Liver (tissue), 9 donors: ENCODE results near the gene AKR1C3. TPM values are rescaled to one million over a fixed set of nuclear protein-coding genes. Genes with fewer than 3 reads are reported as not detected.
"Not testable (repeated sequence)": the region's sequence is repeated elsewhere in the genome, so short reads cannot be mapped to it uniquely, and the experiment has no call there.

Experiments used
- DNase-seq: peaks from one replicate; pipeline ENCODE4 v3.0.0-alpha.2; 2017; ENCODE audit warnings: low spot score
- H3K27ac ChIP-seq, 2 donors: one replicate each; pipeline ENCODE4 v1.7.0; 2013; ENCODE audit warnings: inconsistent platforms in 2 of 2, low read length in 2 of 2, control low read depth in 1 of 2, low read depth in 1 of 2, mild to moderate bottlenecking in 1 of 2
- H3K27me3 ChIP-seq, 4 donors: one replicate each; pipeline versions ENCODE4 v1.6.1 to v1.7.0; 2013; ENCODE audit warnings: low read length in 3 of 4, inconsistent platforms in 1 of 4, mild to moderate bottlenecking in 1 of 4, moderate library complexity in 1 of 4; ENCODE audit not compliant: control insufficient read depth in 4 of 4, insufficient read depth in 4 of 4
- H3K36me3 ChIP-seq, 4 donors: one replicate each; pipeline versions ENCODE4 v1.6.1 to v1.7.0; 2013; ENCODE audit warnings: low read length in 3 of 4, mild to moderate bottlenecking in 3 of 4, low read depth in 1 of 4, moderate library complexity in 1 of 4; ENCODE audit not compliant: control insufficient read depth in 4 of 4, insufficient read depth in 3 of 4
- H3K4me1 ChIP-seq, 4 donors: one replicate each; pipeline versions ENCODE4 v1.6.1 to v1.7.0; 2013; ENCODE audit warnings: low read length in 3 of 4, mild to moderate bottlenecking in 3 of 4, moderate library complexity in 1 of 4; ENCODE audit not compliant: control insufficient read depth in 4 of 4, insufficient read depth in 4 of 4
- H3K4me3 ChIP-seq, 3 donors: one replicate each; pipeline versions ENCODE4 v1.6.1 to v1.7.0; 2013; ENCODE audit warnings: low read length in 3 of 3, control low read depth in 1 of 3, low read depth in 1 of 3, mild to moderate bottlenecking in 1 of 3
- H3K9ac ChIP-seq, 2 donors: one replicate each; pipeline ENCODE4 v1.7.0; 2013; ENCODE audit warnings: low read length in 2 of 2, mild to moderate bottlenecking in 2 of 2, moderate library complexity in 2 of 2, control low read depth in 1 of 2, low read depth in 1 of 2
- H3K9me3 ChIP-seq, 4 donors: one replicate each; pipeline versions ENCODE4 v1.6.1 to v1.7.0; 2013; ENCODE audit warnings: low read length in 3 of 4; ENCODE audit not compliant: control insufficient read depth in 4 of 4
- CTCF ChIP-seq: fragments of 150-350 bp; IDR thresholded peaks from 2 replicates; pipeline ENCODE4 v1.5.1; 2017; ENCODE audit warnings: improper control_type of control experiment, low read depth, low read length; ENCODE audit not compliant: missing input control
- EGR1 ChIP-seq, 2 donors: IDR thresholded peaks; 2 replicates each; pipeline ENCODE4 v1.6.1; 2016 to 2018; ENCODE audit warnings: antibody characterized with exemption in 2 of 2, low read depth in 2 of 2
- FOXA1 ChIP-seq: IDR thresholded peaks from 2 replicates; pipeline ENCODE4 v1.6.1; 2016; ENCODE audit warnings: antibody characterized with exemption
- FOXA2 ChIP-seq: IDR thresholded peaks from 2 replicates; pipeline ENCODE4 v1.6.1; 2016; ENCODE audit warnings: antibody characterized with exemption
- GABPA ChIP-seq, 2 donors: IDR thresholded peaks in 1 of 2; conservative IDR thresholded peaks in 1 of 2; 2 replicates each; pipeline ENCODE4 v1.6.1; 2016; ENCODE audit warnings: antibody characterized with exemption in 2 of 2, mild to moderate bottlenecking in 1 of 2, moderate library complexity in 1 of 2
- HNF4A ChIP-seq, 2 donors: conservative IDR thresholded peaks; 2 replicates each; pipeline ENCODE4 v1.6.1; 2016; ENCODE audit warnings: antibody characterized with exemption in 2 of 2, mild to moderate bottlenecking in 2 of 2
- HNF4G ChIP-seq: IDR thresholded peaks from 2 replicates; pipeline ENCODE4 v1.6.1; 2016; ENCODE audit warnings: antibody characterized with exemption
- JUND ChIP-seq, 2 donors: IDR thresholded peaks; 2 replicates each; pipeline ENCODE4 v1.6.1; 2016; ENCODE audit warnings: antibody characterized with exemption in 2 of 2
- NR2F2 ChIP-seq: IDR thresholded peaks from 2 replicates; pipeline ENCODE4 v1.6.1; 2016; ENCODE audit warnings: antibody characterized with exemption
- RAD21 ChIP-seq, 2 donors: IDR thresholded peaks; 2 replicates each; pipeline ENCODE4 v1.6.1; 2016; ENCODE audit warnings: antibody characterized with exemption in 2 of 2, mild to moderate bottlenecking in 2 of 2
- RXRA ChIP-seq, 2 donors: IDR thresholded peaks; 2 replicates each; pipeline ENCODE4 v1.6.1; 2017 to 2018; ENCODE audit warnings: antibody characterized with exemption in 2 of 2, mild to moderate bottlenecking in 1 of 2
- SP1 ChIP-seq: IDR thresholded peaks from 2 replicates; pipeline ENCODE4 v1.6.1; 2018; ENCODE audit warnings: antibody characterized with exemption, mild to moderate bottlenecking
- TAF1 ChIP-seq: conservative IDR thresholded peaks from 2 replicates; pipeline ENCODE4 v1.6.1; 2016; ENCODE audit warnings: antibody characterized with exemption, mild to moderate bottlenecking
- YY1 ChIP-seq: IDR thresholded peaks from 2 replicates; pipeline ENCODE4 v1.6.1; 2016; ENCODE audit warnings: antibody characterized with exemption, mild to moderate bottlenecking
- WGBS: extraction: QIAGEN DNeasy Blood & Tissue Kit; methylation state at CpG from one replicate; pipeline ENCODE4 v1.1.7; 2013; 5-methylcytosine and 5-hydroxymethylcytosine counted together
- polyA plus RNA-seq, 2 donors: library from polyadenylated mRNA; stranded (reverse) in 1 of 2; unstranded in 1 of 2; fragments of 200-250 nt in 1 of 2; fragments of >200 nt in 1 of 2; fragmentation: Nextera tagmentation in 1 of 2; extraction: Ambion mirVana in 1 of 2; gene quantifications; one replicate each; pipeline versions ENCODE4 v1.2.1 to v1.2.3, GENCODE V29; 2013 to 2015
- total RNA-seq, 2 donors: library from RNA; depleted of rRNA; stranded (reverse); fragments of >200 nt; gene quantifications; one replicate each; pipeline ENCODE4 v1.2.3, GENCODE V29; 2014
- TF ChIP-seq, protein P1 (sequence below): IDR thresholded peaks from 2 replicates; pipeline ENCODE4 v1.6.1; 2016; ENCODE audit warnings: antibody characterized with exemption
- TF ChIP-seq, protein P2 (sequence below): IDR thresholded peaks from 2 replicates; pipeline ENCODE4 v1.6.1; 2016; ENCODE audit warnings: antibody characterized with exemption, mild to moderate bottlenecking
- TF ChIP-seq, protein P3 (sequence below): IDR thresholded peaks from 2 replicates; pipeline ENCODE4 v1.6.1; 2016; ENCODE audit warnings: antibody characterized with exemption
- donor health status: healthy.
- donor health status: healthy.
- donor health status: healthy.
- donor health status: healthy.
- donor health status: healthy.

The AKR1C3 gene
- total and polyA plus RNA-seq, 4 donors = 65.8 to 292 (median 174) TPM

GRCh38 chr10:5136468-5137087 is 42.4 kb downstream of the AKR1C3 start (continued):
- TF ChIP-seq, protein P1, sequence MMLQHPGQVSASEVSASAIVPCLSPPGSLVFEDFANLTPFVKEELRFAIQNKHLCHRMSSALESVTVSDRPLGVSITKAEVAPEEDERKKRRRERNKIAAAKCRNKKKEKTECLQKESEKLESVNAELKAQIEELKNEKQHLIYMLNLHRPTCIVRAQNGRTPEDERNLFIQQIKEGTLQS = no peak
- no peak for TF ChIP-seq TAF1
- TF ChIP-seq EGR1 (IDR thresholded peaks at IDR 0.05; ENCODE audit: low read depth in 2 of 2) = no peak
- TF ChIP-seq RAD21 (IDR thresholded peaks at IDR 0.05) = no peak
- no peak for TF ChIP-seq NR2F2
- TF ChIP-seq GABPA (IDR thresholded peaks at IDR 0.05 in 1 of 2, conservative IDR thresholded peaks at IDR 0.05 in 1 of 2) = no peak
- no peak for TF ChIP-seq RXRA (IDR thresholded peaks at IDR 0.05)
- TF ChIP-seq SP1 = no peak
- TF ChIP-seq FOXA1 = no peak
- no peak for TF ChIP-seq JUND (IDR thresholded peaks at IDR 0.05)

DNA sequence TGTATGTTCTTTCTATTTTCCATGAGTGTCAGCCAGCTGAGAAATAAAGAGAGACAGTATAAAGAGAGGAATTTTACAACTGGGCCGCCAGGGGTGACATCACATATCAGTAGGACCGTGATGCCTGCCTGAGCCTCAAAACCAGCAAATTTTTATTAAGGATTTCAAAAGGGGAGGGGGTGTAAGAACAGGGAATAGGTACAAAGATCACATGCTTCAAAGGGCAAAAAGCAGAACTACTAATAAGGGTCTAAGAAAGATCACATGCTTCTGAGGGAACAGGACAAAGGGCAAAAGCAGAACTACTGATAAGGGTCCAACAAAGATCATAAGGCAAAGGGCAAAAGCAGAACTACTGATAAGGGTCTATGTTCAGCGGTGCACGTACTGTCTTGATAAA is 43.5 kb downstream of the AKR1C3 start:
- H3K4me3 ChIP-seq, H3K27me3 ChIP-seq, H3K9me3 ChIP-seq, H3K9ac ChIP-seq, H3K4me1 ChIP-seq, DNase-seq, H3K27ac ChIP-seq: not testable (repeated sequence)
- TF ChIP-seq HNF4A (conservative IDR thresholded peaks at IDR 0.05) = peak; percentile 27 to 55
- peak in 1 of 2 donors; percentile 18 for TF ChIP-seq RXRA (IDR thresholded peaks at IDR 0.05)
- H3K36me3 ChIP-seq = peaks cover 0 to 42% (median 29%) of the 10 kb centered on the region in 4 donors
- WGBS = 39% methylated on average over 4 of the region's 4 CpGs

DNA sequence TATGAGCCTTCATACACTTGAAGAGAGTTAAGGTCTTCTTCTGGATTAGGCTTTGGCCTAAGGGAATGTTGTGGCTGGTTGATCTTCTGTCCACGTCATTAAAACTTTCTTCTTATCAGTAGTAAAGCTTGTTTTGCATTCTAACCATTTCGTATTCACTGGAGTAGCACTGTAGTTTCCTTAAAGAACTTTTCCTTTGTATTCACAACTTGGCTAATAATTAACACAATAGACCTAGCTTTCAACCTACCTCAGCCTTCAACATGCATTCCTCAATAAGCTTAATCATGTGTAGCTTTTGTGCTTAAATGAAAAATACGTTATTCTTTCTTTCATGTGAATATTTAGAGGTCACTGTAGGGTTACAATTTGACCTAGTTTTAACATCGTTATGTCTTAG is 48.0 kb downstream of the AKR1C3 start:
- no peak overlapping the region for H3K9ac ChIP-seq
- WGBS = 65% methylated on average over 4 of the region's 4 CpGs
- no peaks in the 10 kb centered on the region for H3K27me3 ChIP-seq
- no peak overlapping the region for H3K4me3 ChIP-seq
- H3K9me3 ChIP-seq = peaks cover 0 to 1% (median 0%) of the 10 kb centered on the region in 4 donors
- peaks cover 0 to 8% (median 6%) of the 10 kb centered on the region in 4 donors for H3K4me1 ChIP-seq
- H3K36me3 ChIP-seq = peaks cover 0 to 4% (median 1%) of the 10 kb centered on the region in 4 donors
- H3K27ac ChIP-seq = no peak overlapping the region
- TF ChIP-seq, protein P2, sequence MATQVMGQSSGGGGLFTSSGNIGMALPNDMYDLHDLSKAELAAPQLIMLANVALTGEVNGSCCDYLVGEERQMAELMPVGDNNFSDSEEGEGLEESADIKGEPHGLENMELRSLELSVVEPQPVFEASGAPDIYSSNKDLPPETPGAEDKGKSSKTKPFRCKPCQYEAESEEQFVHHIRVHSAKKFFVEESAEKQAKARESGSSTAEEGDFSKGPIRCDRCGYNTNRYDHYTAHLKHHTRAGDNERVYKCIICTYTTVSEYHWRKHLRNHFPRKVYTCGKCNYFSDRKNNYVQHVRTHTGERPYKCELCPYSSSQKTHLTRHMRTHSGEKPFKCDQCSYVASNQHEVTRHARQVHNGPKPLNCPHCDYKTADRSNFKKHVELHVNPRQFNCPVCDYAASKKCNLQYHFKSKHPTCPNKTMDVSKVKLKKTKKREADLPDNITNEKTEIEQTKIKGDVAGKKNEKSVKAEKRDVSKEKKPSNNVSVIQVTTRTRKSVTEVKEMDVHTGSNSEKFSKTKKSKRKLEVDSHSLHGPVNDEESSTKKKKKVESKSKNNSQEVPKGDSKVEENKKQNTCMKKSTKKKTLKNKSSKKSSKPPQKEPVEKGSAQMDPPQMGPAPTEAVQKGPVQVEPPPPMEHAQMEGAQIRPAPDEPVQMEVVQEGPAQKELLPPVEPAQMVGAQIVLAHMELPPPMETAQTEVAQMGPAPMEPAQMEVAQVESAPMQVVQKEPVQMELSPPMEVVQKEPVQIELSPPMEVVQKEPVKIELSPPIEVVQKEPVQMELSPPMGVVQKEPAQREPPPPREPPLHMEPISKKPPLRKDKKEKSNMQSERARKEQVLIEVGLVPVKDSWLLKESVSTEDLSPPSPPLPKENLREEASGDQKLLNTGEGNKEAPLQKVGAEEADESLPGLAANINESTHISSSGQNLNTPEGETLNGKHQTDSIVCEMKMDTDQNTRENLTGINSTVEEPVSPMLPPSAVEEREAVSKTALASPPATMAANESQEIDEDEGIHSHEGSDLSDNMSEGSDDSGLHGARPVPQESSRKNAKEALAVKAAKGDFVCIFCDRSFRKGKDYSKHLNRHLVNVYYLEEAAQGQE = no peak
- TF ChIP-seq, protein P1 = no peak
- TF ChIP-seq HNF4A (conservative IDR thresholded peaks at IDR 0.05) = no peak
- TF ChIP-seq, protein P3, sequence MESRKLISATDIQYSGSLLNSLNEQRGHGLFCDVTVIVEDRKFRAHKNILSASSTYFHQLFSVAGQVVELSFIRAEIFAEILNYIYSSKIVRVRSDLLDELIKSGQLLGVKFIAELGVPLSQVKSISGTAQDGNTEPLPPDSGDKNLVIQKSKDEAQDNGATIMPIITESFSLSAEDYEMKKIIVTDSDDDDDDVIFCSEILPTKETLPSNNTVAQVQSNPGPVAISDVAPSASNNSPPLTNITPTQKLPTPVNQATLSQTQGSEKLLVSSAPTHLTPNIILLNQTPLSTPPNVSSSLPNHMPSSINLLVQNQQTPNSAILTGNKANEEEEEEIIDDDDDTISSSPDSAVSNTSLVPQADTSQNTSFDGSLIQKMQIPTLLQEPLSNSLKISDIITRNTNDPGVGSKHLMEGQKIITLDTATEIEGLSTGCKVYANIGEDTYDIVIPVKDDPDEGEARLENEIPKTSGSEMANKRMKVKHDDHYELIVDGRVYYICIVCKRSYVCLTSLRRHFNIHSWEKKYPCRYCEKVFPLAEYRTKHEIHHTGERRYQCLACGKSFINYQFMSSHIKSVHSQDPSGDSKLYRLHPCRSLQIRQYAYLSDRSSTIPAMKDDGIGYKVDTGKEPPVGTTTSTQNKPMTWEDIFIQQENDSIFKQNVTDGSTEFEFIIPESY = no peak
- TF ChIP-seq TAF1 = no peak
- TF ChIP-seq FOXA2 = no peak
- no peak for TF ChIP-seq EGR1 (IDR thresholded peaks at IDR 0.05; ENCODE audit: low read depth in 2 of 2)
- TF ChIP-seq CTCF = no peak
- TF ChIP-seq RXRA (IDR thresholded peaks at IDR 0.05) = no peak
- no peak for TF ChIP-seq RAD21 (IDR thresholded peaks at IDR 0.05)
- no peak for TF ChIP-seq NR2F2
- TF ChIP-seq JUND (IDR thresholded peaks at IDR 0.05) = no peak
- TF ChIP-seq YY1 = no peak
- no peak for TF ChIP-seq SP1
- TF ChIP-seq GABPA (IDR thresholded peaks at IDR 0.05 in 1 of 2, conservative IDR thresholded peaks at IDR 0.05 in 1 of 2) = no peak
- TF ChIP-seq HNF4G = no peak
- no peak for DNase-seq
